ENCODE measurements around the gene UBE2I. TPM values are rescaled to one million over a fixed set of nuclear protein-coding genes. Genes with fewer than 3 reads are reported as not detected.

Gene UBE2I
- total RNA-seq, 1 experiment from 2014 or later, result 290 TPM

- Mint-ChIP-seq H3K4me1 (peaks cover 18 to 19% of the 10 kb centered on the region in 2 experiments), H3K9me3 (no peaks in the 10 kb centered on the region; a peak in 1 of 5 replicates), H3K27me3 (ENCODE audit: low read depth) (no peaks in the 10 kb centered on the region; the same call in 1 of the 2 replicates), H3K27ac (peak overlapping the region in 1 of 3 experiments; percentile 39; a peak in 1 of 7 replicates), H3K36me3 (ENCODE audit: insufficient read depth in 1 of 3, low read depth in 3 of 3) (peaks cover 3 to 7% (median 6%) of the 10 kb centered on the region in 3 experiments), H3K4me3 (no peak overlapping the region)
- H4K91ac ChIP-seq (ENCODE audit: insufficient read length, low read depth, low read length), result no peak overlapping the region
- H3K9me3 ChIP-seq (ENCODE audit: control insufficient read depth, low read depth, low read length), result no peaks in the 10 kb centered on the region
- no peak overlapping the region for H3K27ac ChIP-seq (ENCODE audit: insufficient read length, low read depth, low read length)
- H2BK20ac ChIP-seq (ENCODE audit: low read depth, low read length, poor library complexity, severe bottlenecking), result no peak overlapping the region
- H3K18ac ChIP-seq (ENCODE audit: insufficient read length, low read depth, low read length), result no peak overlapping the region
- WGBS (ENCODE audit: extremely low coverage, insufficient read length, low lambda C conversion rate), result no CpG with 5 or more reads among the region's 19 CpGs
- no peak overlapping the region for H3K9ac ChIP-seq (ENCODE audit: extremely low read depth, insufficient read length, low read length)
- H3K4ac ChIP-seq (ENCODE audit: low read depth, low read length), result no peak overlapping the region
- H3K4me2 ChIP-seq (ENCODE audit: insufficient read depth, insufficient read length, low read length), result no peak overlapping the region
- peaks cover 3% of the 10 kb centered on the region; the same call in 1 of the 2 replicates for H3K79me2 ChIP-seq (ENCODE audit: insufficient read depth, low read length)
- no peak overlapping the region for H2AK5ac ChIP-seq (ENCODE audit: insufficient read length, low read length)
- H2BK120ac ChIP-seq (ENCODE audit: low read depth, low read length, poor library complexity, severe bottlenecking), result no peak overlapping the region
- H3T11ph ChIP-seq (ENCODE audit: low read length), result no peak overlapping the region
- TF ChIP-seq CTCF (conservative IDR thresholded peaks at IDR 0.05), result no peak
- H2AFZ ChIP-seq (ENCODE audit: low read length), result no peak overlapping the region
- no peak overlapping the region for H4K5ac ChIP-seq (ENCODE audit: insufficient read length, low read depth, low read length)
- no peak overlapping the region for H2BK5ac ChIP-seq (ENCODE audit: insufficient read length, low read length)
- peaks cover 5% of the 10 kb centered on the region for H3K79me1 ChIP-seq (ENCODE audit: insufficient read depth, low read depth, low read length, poor library complexity, severe bottlenecking)
- H3K23ac ChIP-seq (ENCODE audit: insufficient read length, low read depth, low read length), result no peak overlapping the region
- H4K8ac ChIP-seq (replicated peaks; ENCODE audit: insufficient read length, low read depth, low read length), result no peak overlapping the region
- no peak overlapping the region for H2BK12ac ChIP-seq (ENCODE audit: insufficient read length, low read depth, low read length)
- H3K4me1 ChIP-seq (ENCODE audit: insufficient read depth, low read length), result no peaks in the 10 kb centered on the region
- peaks cover 20% of the 10 kb centered on the region for H3K23me2 ChIP-seq (ENCODE audit: insufficient read length, low read depth, low read length, poor library complexity, severe bottlenecking)
- H3K56ac ChIP-seq (ENCODE audit: insufficient read length, low read depth, low read length), result no peak overlapping the region
- no peaks in the 10 kb centered on the region for H3K27me3 ChIP-seq (ENCODE audit: insufficient read depth, low read length)
- DNase-seq, result no peak
- H2BK15ac ChIP-seq (ENCODE audit: low read depth, low read length), result no peak overlapping the region
- no peak overlapping the region for H3K14ac ChIP-seq (ENCODE audit: insufficient read depth, low read length)
- no peaks in the 10 kb centered on the region for H4K20me1 ChIP-seq (ENCODE audit: control insufficient read depth, insufficient read depth, insufficient read length)
Measured at GRCh38 chr16:1375741-1376410, 66.4 kb downstream of the UBE2I start.

Other genes starting within 250 kb of the UBE2I start
- 0.22 and 0.37 TPM in 2 replicates for gene SSTR5, start 236.9 kb upstream of the UBE2I start, total RNA-seq (2021)
- not detected in 2 replicates for gene C1QTNF8, start 213.4 kb upstream of the UBE2I start, total RNA-seq (2021)
- gene CACNA1H, start 156.5 kb upstream of the UBE2I start, total RNA-seq (2021), result 41.9 and 43.3 TPM in 2 replicates
- gene TPSG1, start 84.4 kb upstream of the UBE2I start, total RNA-seq (2021), result not detected in 2 replicates
- gene TPSB2, start 79.5 kb upstream of the UBE2I start, total RNA-seq (2021), result not detected in 2 replicates
- gene TPSAB1, start 68.9 kb upstream of the UBE2I start, total RNA-seq (2021), result not detected in 2 replicates
- not detected in 2 replicates for gene TPSD1, start 53.6 kb upstream of the UBE2I start, total RNA-seq (2021)
- gene BAIAP3, start 24.0 kb downstream of the UBE2I start, total RNA-seq (2021), result 5.9 and 6.8 TPM in 2 replicates
- gene TSR3, start 42.2 kb downstream of the UBE2I start, total RNA-seq (2021), result 58.8 and 65.0 TPM in 2 replicates
- gene GNPTG, start 42.3 kb downstream of the UBE2I start, total RNA-seq (2021), result 29.4 and 29.7 TPM in 2 replicates
- 32.0 and 33.3 TPM in 2 replicates for gene UNKL, start 105.1 kb downstream of the UBE2I start, total RNA-seq (2021)
- gene UQCC4, start 111.1 kb downstream of the UBE2I start, total RNA-seq (2021), result 11.4 and 12.3 TPM in 2 replicates
- not detected in 2 replicates for gene PERCC1, start 121.4 kb downstream of the UBE2I start, total RNA-seq (2021)
- 1.3 and 2.0 TPM in 2 replicates for gene CCDC154, start 134.9 kb downstream of the UBE2I start, total RNA-seq (2021)
- 70.0 and 75.3 TPM in 2 replicates for gene CLCN7, start 165.4 kb downstream of the UBE2I start, total RNA-seq (2021)
- gene PTX4, start 179.3 kb downstream of the UBE2I start, total RNA-seq (2021), result 0.20 TPM in 1 of 2 replicates, not detected in the other
- 93.4 and 98.9 TPM in 2 replicates for gene TELO2, start 183.7 kb downstream of the UBE2I start, total RNA-seq (2021)
- not detected in 2 replicates for gene TMEM204, start 224.0 kb downstream of the UBE2I start, total RNA-seq (2021)

Data from H9 (cell line).